HCT116 (cell line): ENCODE results near the gene TMUB1. TPM values are rescaled to one million over a fixed set of nuclear protein-coding genes. Genes with fewer than 3 reads are reported as not detected.

Experiments used
- CBX3 ChIP-seq: IDR thresholded peaks from 2 replicates; pipeline ENCODE4 v1.6.1; 2012; ENCODE audit warnings: low read depth
- CEBPB ChIP-seq: IDR thresholded peaks from 2 replicates; pipeline ENCODE4 v1.6.1; 2012; ENCODE audit warnings: low read depth
- ELF1 ChIP-seq: IDR thresholded peaks from 2 replicates; pipeline ENCODE4 v1.6.1; 2012; ENCODE audit warnings: low read depth, borderline replicate concordance
- EZH2phosphoT487 ChIP-seq: fragments of 200-600 bp; IDR thresholded peaks from 2 replicates; pipeline ENCODE4 v1.6.1; 2018; ENCODE audit warnings: antibody characterized with exemption, borderline replicate concordance
- POLR2A ChIP-seq: IDR thresholded peaks from 2 replicates; pipeline ENCODE4 v1.7.0; 2011; ENCODE audit warnings: borderline replicate concordance; ENCODE audit not compliant: insufficient read depth, insufficient read length; ENCODE audit errors: extremely low read depth
- POLR2AphosphoS5 ChIP-seq: IDR thresholded peaks from 2 replicates; pipeline ENCODE4 v1.6.1; 2011; ENCODE audit warnings: mild to moderate bottlenecking, low read depth, low read length, moderate library complexity
- RAD21 ChIP-seq: IDR thresholded peaks from 2 replicates; pipeline ENCODE4 v1.6.1; 2012; ENCODE audit warnings: low read depth, mild to moderate bottlenecking
- SIN3A ChIP-seq: IDR thresholded peaks from 2 replicates; pipeline ENCODE4 v1.6.1; 2012; ENCODE audit warnings: low read depth
- YY1 ChIP-seq: IDR thresholded peaks from 2 replicates; pipeline ENCODE4 v1.6.1; 2011; ENCODE audit warnings: low read length, low read depth, moderate library complexity, mild to moderate bottlenecking; ENCODE audit not compliant: insufficient replicate concordance; ENCODE audit errors: extremely low read depth
- ZNF274 ChIP-seq: fragments of 200-500 bp; sonication (Bioruptor generic); IDR thresholded peaks from 2 replicates; pipeline ENCODE4 v1.6.1; 2014; ENCODE audit warnings: mild to moderate bottlenecking, low read depth, low read length, inconsistent platforms
- total RNA-seq: library from RNA; stranded (reverse); gene quantifications from one replicate; pipeline ENCODE4 v1.2.1, GENCODE V29; 2021; ENCODE audit not compliant: unreplicated experiment
- TF ChIP-seq, protein P1 (sequence below): IDR thresholded peaks from 2 replicates; pipeline ENCODE4 v1.6.1; 2011; ENCODE audit warnings: mild to moderate bottlenecking, low read length, moderate library complexity; ENCODE audit not compliant: insufficient replicate concordance; ENCODE audit errors: extremely low read depth
- TF ChIP-seq, protein P2 (sequence below), 3 experiments: fragments of 200-600 bp in 1 of 3; sonication (generic) in 1 of 3; IDR thresholded peaks in 2 of 3; conservative IDR thresholded peaks in 1 of 3; 2 replicates each; pipeline ENCODE4 v1.5.1; 2012 to 2017; ENCODE audit warnings: low read depth in 2 of 3, low read length in 2 of 3, antibody characterized with exemption in 1 of 3, borderline replicate concordance in 1 of 3, control low read depth in 1 of 3, mild to moderate bottlenecking in 1 of 3, mixed read lengths in 1 of 3, mixed run types in 1 of 3, moderate library complexity in 1 of 3; ENCODE audit not compliant: insufficient read depth in 1 of 3

Gene TMUB1
- total RNA-seq, 1 experiment from 2014 or later: 75.8 TPM

DNA sequence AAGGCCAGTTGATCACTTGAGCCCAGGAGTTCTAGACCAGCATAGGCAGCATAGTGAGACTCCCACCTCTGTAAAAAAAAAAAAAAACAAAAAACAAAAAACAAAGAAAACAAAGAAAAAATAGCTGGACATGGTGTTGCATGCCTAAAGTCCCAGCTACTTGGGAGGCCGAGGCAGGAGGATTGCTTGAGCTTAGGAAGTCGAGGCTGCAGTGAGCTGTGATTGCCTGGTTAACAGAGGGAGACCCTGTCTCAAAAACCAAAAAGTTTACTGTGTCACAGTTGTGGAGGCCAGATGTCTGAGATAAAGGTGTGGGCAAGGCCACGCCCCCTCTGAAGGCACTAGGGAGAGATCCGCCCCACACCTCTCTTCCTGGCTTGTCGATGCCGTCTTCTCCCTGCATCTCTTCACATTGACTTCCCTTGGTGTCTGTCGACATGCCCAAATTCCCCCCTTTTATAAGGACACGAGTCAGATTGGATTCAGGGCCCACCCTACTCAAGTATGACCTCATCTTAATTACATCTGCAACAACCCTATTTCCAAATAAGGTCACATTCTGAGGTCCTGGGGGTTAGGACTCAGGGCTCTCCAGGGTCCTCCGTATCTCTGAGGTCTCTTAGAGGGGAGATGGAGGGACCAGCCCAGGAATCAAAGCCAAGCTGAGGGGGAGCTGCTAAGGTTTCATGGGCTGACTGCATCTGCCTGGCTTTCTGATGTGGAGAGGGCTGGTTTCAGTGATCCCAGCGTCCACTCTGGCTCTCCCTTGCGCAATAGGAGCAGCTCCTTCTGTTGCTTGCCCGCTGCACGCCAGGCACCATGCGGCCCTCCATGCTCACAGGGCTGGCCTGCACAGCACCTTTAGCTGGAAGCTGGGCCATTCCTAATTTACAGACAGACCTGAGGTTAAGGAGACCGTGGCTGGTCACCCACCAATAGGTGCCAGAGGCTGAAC lies 26.1 kb upstream of the TMUB1 start (continued):
- TF ChIP-seq, protein P1, sequence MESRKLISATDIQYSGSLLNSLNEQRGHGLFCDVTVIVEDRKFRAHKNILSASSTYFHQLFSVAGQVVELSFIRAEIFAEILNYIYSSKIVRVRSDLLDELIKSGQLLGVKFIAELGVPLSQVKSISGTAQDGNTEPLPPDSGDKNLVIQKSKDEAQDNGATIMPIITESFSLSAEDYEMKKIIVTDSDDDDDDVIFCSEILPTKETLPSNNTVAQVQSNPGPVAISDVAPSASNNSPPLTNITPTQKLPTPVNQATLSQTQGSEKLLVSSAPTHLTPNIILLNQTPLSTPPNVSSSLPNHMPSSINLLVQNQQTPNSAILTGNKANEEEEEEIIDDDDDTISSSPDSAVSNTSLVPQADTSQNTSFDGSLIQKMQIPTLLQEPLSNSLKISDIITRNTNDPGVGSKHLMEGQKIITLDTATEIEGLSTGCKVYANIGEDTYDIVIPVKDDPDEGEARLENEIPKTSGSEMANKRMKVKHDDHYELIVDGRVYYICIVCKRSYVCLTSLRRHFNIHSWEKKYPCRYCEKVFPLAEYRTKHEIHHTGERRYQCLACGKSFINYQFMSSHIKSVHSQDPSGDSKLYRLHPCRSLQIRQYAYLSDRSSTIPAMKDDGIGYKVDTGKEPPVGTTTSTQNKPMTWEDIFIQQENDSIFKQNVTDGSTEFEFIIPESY: no peak
- TF ChIP-seq POLR2AphosphoS5 (no peak), SIN3A (no peak), ELF1 (no peak), RAD21 (no peak), EZH2phosphoT487 (no peak), CBX3 (no peak), POLR2A (no peak), YY1 (no peak), ZNF274 (no peak), CEBPB (no peak)
- TF ChIP-seq, protein P2, sequence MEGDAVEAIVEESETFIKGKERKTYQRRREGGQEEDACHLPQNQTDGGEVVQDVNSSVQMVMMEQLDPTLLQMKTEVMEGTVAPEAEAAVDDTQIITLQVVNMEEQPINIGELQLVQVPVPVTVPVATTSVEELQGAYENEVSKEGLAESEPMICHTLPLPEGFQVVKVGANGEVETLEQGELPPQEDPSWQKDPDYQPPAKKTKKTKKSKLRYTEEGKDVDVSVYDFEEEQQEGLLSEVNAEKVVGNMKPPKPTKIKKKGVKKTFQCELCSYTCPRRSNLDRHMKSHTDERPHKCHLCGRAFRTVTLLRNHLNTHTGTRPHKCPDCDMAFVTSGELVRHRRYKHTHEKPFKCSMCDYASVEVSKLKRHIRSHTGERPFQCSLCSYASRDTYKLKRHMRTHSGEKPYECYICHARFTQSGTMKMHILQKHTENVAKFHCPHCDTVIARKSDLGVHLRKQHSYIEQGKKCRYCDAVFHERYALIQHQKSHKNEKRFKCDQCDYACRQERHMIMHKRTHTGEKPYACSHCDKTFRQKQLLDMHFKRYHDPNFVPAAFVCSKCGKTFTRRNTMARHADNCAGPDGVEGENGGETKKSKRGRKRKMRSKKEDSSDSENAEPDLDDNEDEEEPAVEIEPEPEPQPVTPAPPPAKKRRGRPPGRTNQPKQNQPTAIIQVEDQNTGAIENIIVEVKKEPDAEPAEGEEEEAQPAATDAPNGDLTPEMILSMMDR (IDR thresholded peaks at IDR 0.05 in 2 of 3, conservative IDR thresholded peaks at IDR 0.05 in 1 of 3; ENCODE audit: borderline replicate concordance in 1 of 3, insufficient read depth in 1 of 3, low read depth in 2 of 3, low read length in 2 of 3): no peak
